Adrenal gland (tissue), 12 donors: ENCODE measurements around the gene MAP3K19. TPM values are rescaled to one million over a fixed set of nuclear protein-coding genes. Genes with fewer than 3 reads are reported as not detected.

Experiments used
- DNase-seq, 7 donors: peaks; one replicate each; pipeline ENCODE4 v3.0.0-alpha.2; 2019 to 2020
- H3K27ac ChIP-seq, 5 donors: fragments of 200-600 bp; sonication (generic) in 4 of 5; 1 replicate in 3 of 5; 2 replicates in 2 of 5; pipeline versions ENCODE4 v1.5.1 to v1.8.0; 2016 to 2020; ENCODE audit warnings: mild to moderate bottlenecking in 1 of 5
- H3K27me3 ChIP-seq: fragments of 200-600 bp; 2 replicates; pipeline ENCODE4 v1.8.0; 2021
- H3K36me3 ChIP-seq, 2 donors: fragments of 200-600 bp; replicated peaks in 1 of 2; 1 replicate in 1 of 2; 2 replicates in 1 of 2; pipeline versions ENCODE4 v1.5.1 to v1.8.0; 2018 to 2022
- H3K4me1 ChIP-seq, 2 donors: fragments of 200-600 bp; replicated peaks in 1 of 2; 1 replicate in 1 of 2; 2 replicates in 1 of 2; pipeline versions ENCODE4 v1.5.1 to v1.8.0; 2018 to 2021
- H3K4me3 ChIP-seq, 4 donors: fragments of 200-600 bp; sonication (generic) in 3 of 4; one replicate each; pipeline ENCODE4 v1.5.1; 2016 to 2018
- H3K9me3 ChIP-seq, 3 donors: fragments of 200-600 bp; sonication (generic) in 1 of 3; replicated peaks in 1 of 3; 1 replicate in 2 of 3; 2 replicates in 1 of 3; pipeline versions ENCODE4 v1.5.1 to v1.8.0; 2016 to 2021
- CTCF ChIP-seq, 6 experiments: fragments of 450-650 bp in 4 of 6; fragments of 200-600 bp in 2 of 6; sonication (generic) in 1 of 6; IDR thresholded peaks; 1 replicate in 5 of 6; 2 replicates in 1 of 6; pipeline versions ENCODE4 v1.5.1 to v1.8.0; 2016 to 2021; ENCODE audit warnings: antibody characterized with exemption in 6 of 6, mild to moderate bottlenecking in 2 of 6, moderate library complexity in 1 of 6
- POLR2A ChIP-seq, 2 donors: fragments of 450-650 bp; IDR thresholded peaks; one replicate each; pipeline ENCODE4 v1.6.1; 2017; ENCODE audit warnings: antibody characterized with exemption in 2 of 2, mild to moderate bottlenecking in 2 of 2, moderate library complexity in 1 of 2
- WGBS, 4 donors: extraction: QIAGEN DNeasy Blood & Tissue Kit in 2 of 4; methylation state at CpG; one replicate each; pipeline versions ENCODE4 v1.1.5 to v1.1.7; 2013 to 2017; 5-methylcytosine and 5-hydroxymethylcytosine counted together
- intact Hi-C, 2 donors: fragments of 100-400 bp; cut with DNase I; formaldehyde crosslinking; loops; one replicate each; pipeline versions ENCODE4 v1.14.1 to v1.15.0; 2022 to 2023
- polyA plus RNA-seq, 3 donors: library from polyadenylated mRNA; stranded (reverse); fragments of 200-250 nt in 2 of 3; fragments of 350-450 nt in 1 of 3; fragmentation: Illumina TruSeq in 1 of 3; extraction: RNeasy Lipid Tissue Mini Kit (QIAGEN cat#74804) in 1 of 3; gene quantifications; one replicate each; pipeline ENCODE4 v1.2.3, GENCODE V29; 2013 to 2014
- total RNA-seq, 9 donors: library from RNA; depleted of rRNA in 4 of 9; stranded (reverse); fragments of >200 nt in 4 of 9; fragments of 120-200 nt in 1 of 9; fragmentation: NEBNext Ultra II Directional in 1 of 9; extraction: Animal tissue kit (Norgen Biotek cat#: 25700) in 1 of 9; gene quantifications; one replicate each; pipeline versions ENCODE4 v1.1.0 to v1.2.4, GENCODE V29; 2013 to 2023
- donor health status: healthy with polysubstance abuse.
- donor health status: Bipolar disorder and iron deficiency.
- donor health status: DM: yes; HTN: yes; CAD: no.
- donor health status: DM: no; HTN: no; CAD: no.
- donor health status: DM: no; HTN: no; CAD: no.
- donor health status: DM: yes; HTN: yes; CAD: no.

The MAP3K19 gene
- total and polyA plus RNA-seq, 12 donors = not detected

- Histone ChIP-seq H3K4me1 (peaks cover 6 to 53% of the 10 kb centered on the region in 2 donors), H3K27ac (no peak overlapping the region), H3K4me3 (no peak overlapping the region), H3K9me3 (no peaks in the 10 kb centered on the region), H3K36me3 (peaks cover 0 to 29% of the 10 kb centered on the region in 2 donors), H3K27me3 (no peaks in the 10 kb centered on the region)
- 0 to 5% (median 2%) methylated on average over 1 of the region's 1 CpG for WGBS, 4 donors
- no peak for DNase-seq
- no peak for TF ChIP-seq POLR2A (IDR thresholded peaks at IDR 0.05)
- no peak for TF ChIP-seq CTCF (IDR thresholded peaks at IDR 0.05)
- intact Hi-C loops = no loop called here
Measured at GRCh38 chr2:134934641-134935040, 112.6 kb downstream of the MAP3K19 start.

DNA sequence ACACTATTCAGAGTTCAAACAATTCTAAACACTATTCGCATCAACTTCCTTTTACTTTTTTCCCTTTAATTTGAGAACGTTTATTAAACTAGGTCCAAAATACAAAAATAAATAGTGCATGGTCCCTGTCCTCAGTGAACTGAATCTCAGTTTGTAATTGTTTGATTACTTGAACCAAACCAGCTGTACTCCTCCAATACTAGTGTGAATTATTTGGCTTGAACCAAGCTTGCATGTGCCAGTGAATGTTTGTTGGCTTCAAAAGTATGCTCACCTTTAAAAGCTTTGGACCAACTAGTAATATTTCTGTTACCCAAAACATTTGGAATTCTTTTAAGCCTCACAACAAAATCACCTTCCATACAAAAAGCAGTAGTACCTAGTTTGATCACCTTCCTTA, 113.1 kb downstream of the MAP3K19 start:
- Histone ChIP-seq H3K4me3 (no peak overlapping the region), H3K36me3 (peaks cover 0 to 24% of the 10 kb centered on the region in 2 donors), H3K27me3 (no peaks in the 10 kb centered on the region), H3K9me3 (no peaks in the 10 kb centered on the region), H3K27ac (no peak overlapping the region), H3K4me1 (peaks cover 6 to 53% of the 10 kb centered on the region in 2 donors)
- TF ChIP-seq CTCF (IDR thresholded peaks at IDR 0.05) (no peak), POLR2A (IDR thresholded peaks at IDR 0.05) (no peak)
- WGBS, 4 donors = 39 to 54% (median 51%) methylated on average over 2 of the region's 2 CpGs
- no peak for DNase-seq
- intact Hi-C loops = no loop called here

DNA sequence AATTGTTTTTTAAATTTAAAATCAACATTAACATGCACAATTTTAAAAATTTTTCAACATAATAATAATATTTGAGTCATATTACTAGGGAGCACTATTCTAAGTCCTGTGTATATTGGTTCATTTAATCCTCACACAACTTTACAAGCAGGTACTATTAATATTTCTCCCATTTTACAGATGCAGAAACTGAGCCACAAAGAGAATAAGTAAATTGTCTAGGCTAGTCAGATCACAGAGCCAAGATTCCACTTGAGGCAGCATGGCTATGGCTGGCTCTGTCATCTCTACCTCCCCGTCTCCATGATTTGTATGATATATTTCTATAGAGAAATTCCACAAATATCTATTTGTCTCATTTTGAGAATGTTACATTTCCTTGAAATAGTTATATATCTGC, 113.5 kb downstream of the MAP3K19 start:
- H3K27me3 ChIP-seq = no peaks in the 10 kb centered on the region
- peaks cover 0 to 20% of the 10 kb centered on the region in 2 donors for H3K36me3 ChIP-seq
- no peak for DNase-seq
- no peaks in the 10 kb centered on the region for H3K9me3 ChIP-seq
- no peak overlapping the region for H3K4me3 ChIP-seq
- WGBS, 4 donors = 78 to 91% (median 81%) methylated on average over 1 of the region's 1 CpG
- H3K27ac ChIP-seq = no peak overlapping the region
- no peak for TF ChIP-seq POLR2A (IDR thresholded peaks at IDR 0.05)
- no peak for TF ChIP-seq CTCF (IDR thresholded peaks at IDR 0.05)
- peaks cover 6 to 53% of the 10 kb centered on the region in 2 donors for H3K4me1 ChIP-seq
- intact Hi-C loops = no loop called here

GRCh38 chr2:134932864-134933526, 114.3 kb downstream of the MAP3K19 start:
- Histone ChIP-seq H3K4me3 (no peak overlapping the region), H3K4me1 (peaks cover 6 to 53% of the 10 kb centered on the region in 2 donors), H3K27me3 (no peaks in the 10 kb centered on the region), H3K36me3 (peaks cover 0 to 13% of the 10 kb centered on the region in 2 donors), H3K27ac (peak overlapping the region in 2 of 5 donors; percentile 6 to 11), H3K9me3 (no peaks in the 10 kb centered on the region)
- TF ChIP-seq CTCF (IDR thresholded peaks at IDR 0.05) (no peak), POLR2A (IDR thresholded peaks at IDR 0.05) (no peak)
- 49 to 59% (median 55%) methylated on average over 3 of the region's 3 CpGs for WGBS, 4 donors
- DNase-seq = peak in 3 of 7 donors; percentile 14 to 21 (median 16)
- intact Hi-C loops = no loop called here
